ENCODE data around the gene TCAF1.

GRCh38 chr7:143914938-143915652 lies 13.1 kb upstream of the TCAF1 start:
- TF ChIP-seq CTCF (conservative IDR thresholded peaks at IDR 0.05; ENCODE audit: low read depth, low read length) (no peak), USF2 (IDR thresholded peaks at IDR 0.05; ENCODE audit: low read depth, low read length) (no peak), RFX5 (IDR thresholded peaks at IDR 0.05; ENCODE audit: low read depth, low read length) (no peak), SMC3 (IDR thresholded peaks at IDR 0.05; ENCODE audit: low read depth, low read length) (no peak), MXI1 (IDR thresholded peaks at IDR 0.05; ENCODE audit: borderline replicate concordance, low read depth, low read length) (no peak)
